ENCODE results near the gene PPP1R14B.

- TF ChIP-seq CTCF (conservative IDR thresholded peaks at IDR 0.05) (no peak), EZH2 (IDR thresholded peaks at IDR 0.05; ENCODE audit: low read depth) (no peak)
Measured at GRCh38 chr11:64224891-64225607, 21.7 kb downstream of the PPP1R14B start.
